HG03280 (cell line): ENCODE measurements around the gene TACC2.

Experiments
- ATAC-seq: cut with Tn5 transposase; IDR thresholded peaks from one replicate; pipeline ENCODE4 v1.9.1; 2021; ENCODE audit warnings: mild to moderate bottlenecking, moderate library complexity; ENCODE audit not compliant: unreplicated experiment

TACC2 gene

GRCh38 chr10:122288262-122288661 is 299.3 kb downstream of the TACC2 start:
- no peak for ATAC-seq

DNA sequence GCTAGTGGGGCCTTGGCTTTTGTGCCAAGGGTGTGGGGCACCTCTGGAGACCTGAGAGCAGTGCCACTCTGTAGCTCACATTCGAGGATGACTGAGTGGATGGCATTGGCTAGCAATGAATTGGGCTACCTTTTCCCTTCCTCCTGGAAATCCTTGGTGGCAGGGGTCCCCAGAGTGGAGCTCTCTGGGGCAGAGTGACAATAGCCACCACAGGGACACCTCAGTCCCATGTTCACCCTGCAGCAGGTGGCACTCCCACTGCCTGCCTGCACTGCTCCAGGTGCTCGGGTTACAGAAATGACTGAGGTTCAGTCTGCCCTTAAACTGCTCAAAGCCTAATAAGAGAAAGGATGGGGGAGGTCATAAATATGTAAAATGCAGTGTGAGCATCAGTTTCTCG is 300.0 kb downstream of the TACC2 start:
- ATAC-seq = no peak

DNA sequence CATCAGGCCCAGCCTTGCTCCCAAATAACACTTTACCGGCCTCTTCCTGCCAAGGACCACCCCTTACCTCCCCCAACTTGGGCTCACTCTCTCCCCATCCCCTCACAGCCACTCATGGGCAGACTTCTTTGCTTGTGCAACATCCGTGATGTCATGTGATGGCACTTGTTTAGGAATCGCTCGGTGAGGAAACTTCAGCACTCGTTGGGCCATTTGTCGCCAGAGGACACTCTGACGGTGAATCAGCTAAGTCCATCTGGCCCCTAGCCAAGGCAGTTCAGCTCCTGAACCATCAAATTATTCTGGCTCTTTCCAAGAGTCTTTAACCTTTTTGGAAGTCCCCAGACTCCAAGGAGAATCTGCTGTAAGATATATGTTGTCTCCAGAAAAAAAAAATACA is 301.4 kb downstream of the TACC2 start:
- no peak for ATAC-seq

DNA sequence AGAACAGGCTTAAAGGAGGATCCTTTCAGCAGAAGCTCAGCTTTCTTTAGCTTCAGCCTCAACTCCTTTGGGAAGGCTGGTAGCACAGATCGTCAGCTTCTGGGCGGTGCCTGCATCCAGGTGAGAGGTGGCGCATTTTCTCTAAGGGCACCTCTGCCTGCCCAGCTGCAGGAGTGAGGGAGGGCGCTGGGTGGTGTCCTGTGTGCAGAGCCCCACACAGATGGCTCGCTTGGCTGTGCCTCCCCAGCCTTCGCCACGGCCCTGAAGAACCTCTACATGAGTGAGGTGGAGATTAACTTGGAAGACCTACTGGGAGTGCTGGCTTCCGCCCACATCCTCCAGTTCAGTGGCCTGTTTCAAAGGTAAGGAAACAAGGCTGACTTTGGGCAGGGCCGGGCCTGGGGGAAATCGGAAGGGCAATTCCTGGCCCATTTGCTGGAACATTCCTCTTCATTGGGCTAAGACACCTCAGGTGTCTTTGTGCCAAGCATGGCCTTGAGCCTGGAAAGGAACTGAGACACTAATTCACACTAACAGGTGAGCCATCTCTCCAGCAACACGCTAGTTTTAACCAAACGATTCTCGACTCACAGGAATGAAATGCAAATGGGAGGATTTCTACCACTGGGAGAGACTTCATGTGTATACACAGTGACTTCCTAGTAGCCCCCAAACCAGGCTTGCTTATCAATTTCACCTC is 302.0 kb downstream of the TACC2 start:
- ATAC-seq = no peak

GRCh38 chr10:122291739-122292138 is 302.8 kb downstream of the TACC2 start:
- ATAC-seq = no peak

GRCh38 chr10:122292376-122292775 is 303.4 kb downstream of the TACC2 start:
- no peak for ATAC-seq

- no peak for ATAC-seq
These were observed 304.4 kb downstream of the TACC2 start for GRCh38 chr10:122293156-122293960.

GRCh38 chr10:122293961-122294380 is 305.0 kb downstream of the TACC2 start:
- ATAC-seq = no peak

DNA sequence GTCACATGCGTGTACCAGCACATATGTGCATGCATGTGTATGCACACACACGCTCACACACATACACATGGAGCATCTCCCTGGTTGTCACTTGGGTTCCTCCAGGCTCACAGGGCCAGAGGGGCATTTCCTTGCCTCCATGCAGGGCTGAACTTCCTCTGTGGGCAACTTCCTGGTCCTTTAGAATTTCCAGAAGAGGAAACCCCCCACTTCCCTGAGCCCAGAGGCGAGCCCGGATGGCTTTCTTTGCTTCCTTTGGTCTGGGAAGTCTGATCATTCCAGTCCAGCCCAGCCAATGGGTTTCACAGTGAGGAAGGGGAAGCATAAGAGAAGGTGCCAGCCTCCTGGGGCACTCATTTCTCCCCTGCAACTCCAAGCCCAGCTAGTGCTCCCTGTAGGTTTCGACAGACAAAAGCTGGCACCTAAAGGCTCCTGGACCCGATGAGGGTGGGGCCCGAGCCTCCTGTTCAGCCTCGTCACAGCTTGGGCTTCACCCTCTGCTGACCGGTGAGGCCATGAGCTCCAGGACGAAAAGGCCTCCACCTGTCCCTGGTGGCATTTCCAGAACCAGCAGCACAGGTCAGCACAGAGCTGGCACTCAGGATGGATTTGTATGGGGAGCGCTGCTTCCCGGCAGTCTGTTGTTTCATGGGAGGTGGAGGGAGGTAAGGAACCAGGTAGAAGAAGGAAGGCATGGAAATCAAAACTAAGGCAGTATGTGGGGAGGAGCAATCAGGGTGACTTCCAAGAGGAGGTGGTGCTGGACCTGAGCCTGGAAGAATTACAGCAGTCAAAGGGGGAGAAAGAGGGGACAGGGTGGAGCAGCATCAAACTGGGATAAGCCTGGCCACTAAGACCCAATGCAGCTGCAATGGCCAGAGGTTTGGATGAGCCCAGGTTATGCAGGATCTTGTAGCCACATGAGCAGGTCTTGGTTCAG is 305.8 kb downstream of the TACC2 start:
- no peak for ATAC-seq

DNA sequence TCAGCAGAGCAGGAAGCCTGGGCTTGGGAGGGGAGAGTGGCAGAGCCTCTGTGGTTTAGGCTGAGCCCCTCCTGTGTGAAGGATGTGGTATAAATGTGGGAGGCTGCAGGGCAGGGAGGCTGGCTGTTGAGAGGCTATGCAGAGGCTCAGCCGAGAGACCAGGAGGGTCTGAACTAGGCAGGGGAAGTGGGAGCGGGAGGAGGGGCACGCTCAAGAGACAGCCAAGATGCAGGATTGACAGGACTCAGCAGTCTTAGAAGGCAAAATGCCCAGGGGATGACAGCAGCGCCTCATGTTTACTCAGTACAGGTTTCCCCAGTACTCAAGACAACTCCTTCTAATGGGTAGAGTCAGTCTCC is 306.5 kb downstream of the TACC2 start:
- no peak for ATAC-seq

GRCh38 chr10:122296363-122297120 is 307.6 kb downstream of the TACC2 start:
- ATAC-seq = peak; percentile 67

DNA sequence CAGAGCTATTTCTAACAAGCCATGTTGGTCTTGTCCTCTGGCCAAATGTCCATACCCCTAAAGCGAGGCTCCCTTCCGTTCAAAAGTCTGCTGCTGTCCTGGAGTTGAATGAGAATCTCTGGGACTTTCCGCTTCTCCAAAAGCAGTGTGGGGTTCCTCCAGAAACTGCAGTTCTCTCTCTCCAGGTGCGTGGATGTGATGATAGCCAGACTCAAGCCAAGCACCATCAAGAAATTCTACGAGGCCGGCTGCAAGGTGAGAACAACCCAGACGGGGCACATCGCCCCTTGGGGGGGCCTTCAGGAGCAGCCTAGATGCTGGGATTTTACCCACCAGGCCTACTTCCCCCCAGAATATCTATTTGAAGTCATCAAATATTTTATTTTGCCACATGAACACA is 308.6 kb downstream of the TACC2 start:
- ATAC-seq = no peak

DNA sequence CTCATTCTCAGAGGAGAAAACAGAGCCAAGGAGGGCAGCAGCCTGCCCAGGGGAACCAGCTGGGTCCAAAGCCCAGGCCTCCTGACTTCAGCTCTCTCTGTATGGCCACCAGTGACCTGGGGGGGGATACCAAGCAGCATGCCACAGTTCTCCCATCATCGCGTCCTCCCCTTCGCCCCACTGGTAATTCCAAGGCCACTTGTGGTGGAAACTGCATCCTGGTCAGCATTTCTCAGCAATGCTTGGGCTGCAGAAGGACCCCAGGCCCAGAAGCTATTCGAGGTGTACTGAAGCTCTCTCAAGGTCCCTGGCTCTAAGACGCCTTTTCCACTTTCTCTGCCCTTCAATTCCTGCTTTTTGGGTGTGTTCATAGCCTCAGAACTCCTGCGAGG is 309.2 kb downstream of the TACC2 start:
- ATAC-seq = no peak

GRCh38 chr10:122298598-122299301 is 309.8 kb downstream of the TACC2 start:
- ATAC-seq = no peak

- ATAC-seq = no peak
These were observed 310.6 kb downstream of the TACC2 start for GRCh38 chr10:122299423-122300075.

DNA sequence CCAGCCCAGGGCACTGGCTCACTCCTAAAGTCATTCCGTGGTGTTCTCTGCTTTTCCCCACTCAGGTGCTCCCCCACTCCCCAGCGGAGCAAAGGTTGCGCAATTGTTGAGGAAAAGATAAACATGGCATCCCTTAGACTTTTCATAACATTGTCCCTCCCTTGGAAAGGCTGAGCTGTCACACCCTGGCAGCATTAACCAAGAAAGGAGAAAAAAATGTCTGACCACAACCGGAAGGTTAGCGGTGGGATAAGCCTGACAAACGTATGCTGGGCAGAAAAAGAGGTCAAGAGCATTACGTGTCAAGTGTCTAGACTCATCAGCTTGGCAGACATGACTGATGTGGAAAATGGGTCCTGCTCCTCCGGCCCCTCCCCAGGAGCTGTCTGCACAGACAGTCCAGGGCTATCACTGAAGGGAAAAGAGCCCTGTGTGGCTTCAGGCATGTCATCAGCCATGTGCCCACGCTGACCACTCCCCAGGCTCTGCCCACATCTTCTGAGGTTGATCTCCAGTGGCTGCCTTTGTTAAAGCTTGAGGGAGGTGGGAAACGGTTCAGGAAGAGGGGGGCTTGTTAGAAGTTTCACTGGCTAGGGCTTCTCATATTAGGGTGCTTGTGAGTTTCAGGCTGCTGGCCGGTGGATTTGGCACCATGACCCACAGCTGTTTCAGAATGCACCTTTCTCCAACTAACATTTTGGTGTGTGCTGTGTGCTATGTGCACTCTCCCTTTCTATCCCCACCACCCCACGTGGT is 312.3 kb downstream of the TACC2 start:
- ATAC-seq = no peak

- ATAC-seq = no peak
These were observed 312.8 kb downstream of the TACC2 start for GRCh38 chr10:122301811-122302115.

- ATAC-seq = no peak
These were observed 313.4 kb downstream of the TACC2 start for GRCh38 chr10:122302315-122302714.
